ENCODE data around the gene TMEM95.

DNA sequence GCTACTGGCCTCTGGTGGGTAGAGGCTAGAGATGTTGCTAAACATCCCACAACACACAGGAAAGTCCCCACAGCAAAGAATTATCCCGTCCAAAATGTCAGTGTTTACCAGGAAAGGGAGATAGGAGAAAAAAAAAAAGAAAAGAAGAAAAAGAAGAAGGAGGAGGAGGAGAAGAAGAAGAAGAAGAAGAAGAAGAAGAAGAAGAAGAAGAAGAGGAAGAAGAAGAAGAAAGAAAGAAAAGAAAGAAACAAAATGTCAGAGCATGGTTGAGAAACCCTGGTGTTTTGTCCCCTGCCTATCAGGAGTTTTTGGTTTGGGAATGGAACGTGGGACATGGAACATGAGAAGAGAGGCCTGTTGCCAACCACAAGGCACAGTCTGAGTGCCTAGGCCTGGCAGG, 2.4 kb downstream of the TMEM95 start:
- TF ChIP-seq ZNF664 (tag by site-specific recombination; IDR thresholded peaks at IDR 0.05): no peak
- TF ChIP-seq, protein P1, sequence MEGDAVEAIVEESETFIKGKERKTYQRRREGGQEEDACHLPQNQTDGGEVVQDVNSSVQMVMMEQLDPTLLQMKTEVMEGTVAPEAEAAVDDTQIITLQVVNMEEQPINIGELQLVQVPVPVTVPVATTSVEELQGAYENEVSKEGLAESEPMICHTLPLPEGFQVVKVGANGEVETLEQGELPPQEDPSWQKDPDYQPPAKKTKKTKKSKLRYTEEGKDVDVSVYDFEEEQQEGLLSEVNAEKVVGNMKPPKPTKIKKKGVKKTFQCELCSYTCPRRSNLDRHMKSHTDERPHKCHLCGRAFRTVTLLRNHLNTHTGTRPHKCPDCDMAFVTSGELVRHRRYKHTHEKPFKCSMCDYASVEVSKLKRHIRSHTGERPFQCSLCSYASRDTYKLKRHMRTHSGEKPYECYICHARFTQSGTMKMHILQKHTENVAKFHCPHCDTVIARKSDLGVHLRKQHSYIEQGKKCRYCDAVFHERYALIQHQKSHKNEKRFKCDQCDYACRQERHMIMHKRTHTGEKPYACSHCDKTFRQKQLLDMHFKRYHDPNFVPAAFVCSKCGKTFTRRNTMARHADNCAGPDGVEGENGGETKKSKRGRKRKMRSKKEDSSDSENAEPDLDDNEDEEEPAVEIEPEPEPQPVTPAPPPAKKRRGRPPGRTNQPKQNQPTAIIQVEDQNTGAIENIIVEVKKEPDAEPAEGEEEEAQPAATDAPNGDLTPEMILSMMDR (tag by site-specific recombination; IDR thresholded peaks at IDR 0.05): no peak
- TF ChIP-seq ZNF311 (tag by site-specific recombination; IDR thresholded peaks at IDR 0.05; ENCODE audit: borderline replicate concordance): no peak
- TF ChIP-seq, protein P2, sequence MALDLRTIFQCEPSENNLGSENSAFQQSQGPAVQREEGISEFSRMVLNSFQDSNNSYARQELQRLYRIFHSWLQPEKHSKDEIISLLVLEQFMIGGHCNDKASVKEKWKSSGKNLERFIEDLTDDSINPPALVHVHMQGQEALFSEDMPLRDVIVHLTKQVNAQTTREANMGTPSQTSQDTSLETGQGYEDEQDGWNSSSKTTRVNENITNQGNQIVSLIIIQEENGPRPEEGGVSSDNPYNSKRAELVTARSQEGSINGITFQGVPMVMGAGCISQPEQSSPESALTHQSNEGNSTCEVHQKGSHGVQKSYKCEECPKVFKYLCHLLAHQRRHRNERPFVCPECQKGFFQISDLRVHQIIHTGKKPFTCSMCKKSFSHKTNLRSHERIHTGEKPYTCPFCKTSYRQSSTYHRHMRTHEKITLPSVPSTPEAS (tag by site-specific recombination; IDR thresholded peaks at IDR 0.05): no peak
- no peak for TF ChIP-seq ZNF561 (tag by site-specific recombination; IDR thresholded peaks at IDR 0.05; ENCODE audit: borderline replicate concordance)
- no peak for TF ChIP-seq ZNF596 (tag by site-specific recombination; IDR thresholded peaks at IDR 0.05)
- TF ChIP-seq, protein P3, sequence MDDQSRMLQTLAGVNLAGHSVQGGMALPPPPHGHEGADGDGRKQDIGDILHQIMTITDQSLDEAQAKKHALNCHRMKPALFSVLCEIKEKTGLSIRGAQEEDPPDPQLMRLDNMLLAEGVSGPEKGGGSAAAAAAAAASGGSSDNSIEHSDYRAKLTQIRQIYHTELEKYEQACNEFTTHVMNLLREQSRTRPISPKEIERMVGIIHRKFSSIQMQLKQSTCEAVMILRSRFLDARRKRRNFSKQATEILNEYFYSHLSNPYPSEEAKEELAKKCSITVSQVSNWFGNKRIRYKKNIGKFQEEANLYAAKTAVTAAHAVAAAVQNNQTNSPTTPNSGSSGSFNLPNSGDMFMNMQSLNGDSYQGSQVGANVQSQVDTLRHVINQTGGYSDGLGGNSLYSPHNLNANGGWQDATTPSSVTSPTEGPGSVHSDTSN (CRISPR knock-in tag; IDR thresholded peaks at IDR 0.05): no peak
- TF ChIP-seq ZFP37 (tag by site-specific recombination; IDR thresholded peaks at IDR 0.05): no peak
- no peak for TF ChIP-seq ZNF660 (tag by site-specific recombination; IDR thresholded peaks at IDR 0.05)
- no peak for TF ChIP-seq ZNF473 (tag by site-specific recombination; IDR thresholded peaks at IDR 0.05)
- TF ChIP-seq ZNF155 (tag by site-specific recombination; IDR thresholded peaks at IDR 0.05): no peak
- TF ChIP-seq ZNF501 (tag by site-specific recombination; IDR thresholded peaks at IDR 0.05): no peak
- TF ChIP-seq, protein P4, sequence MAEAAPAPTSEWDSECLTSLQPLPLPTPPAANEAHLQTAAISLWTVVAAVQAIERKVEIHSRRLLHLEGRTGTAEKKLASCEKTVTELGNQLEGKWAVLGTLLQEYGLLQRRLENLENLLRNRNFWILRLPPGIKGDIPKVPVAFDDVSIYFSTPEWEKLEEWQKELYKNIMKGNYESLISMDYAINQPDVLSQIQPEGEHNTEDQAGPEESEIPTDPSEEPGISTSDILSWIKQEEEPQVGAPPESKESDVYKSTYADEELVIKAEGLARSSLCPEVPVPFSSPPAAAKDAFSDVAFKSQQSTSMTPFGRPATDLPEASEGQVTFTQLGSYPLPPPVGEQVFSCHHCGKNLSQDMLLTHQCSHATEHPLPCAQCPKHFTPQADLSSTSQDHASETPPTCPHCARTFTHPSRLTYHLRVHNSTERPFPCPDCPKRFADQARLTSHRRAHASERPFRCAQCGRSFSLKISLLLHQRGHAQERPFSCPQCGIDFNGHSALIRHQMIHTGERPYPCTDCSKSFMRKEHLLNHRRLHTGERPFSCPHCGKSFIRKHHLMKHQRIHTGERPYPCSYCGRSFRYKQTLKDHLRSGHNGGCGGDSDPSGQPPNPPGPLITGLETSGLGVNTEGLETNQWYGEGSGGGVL (tag by site-specific recombination; IDR thresholded peaks at IDR 0.05): no peak
